Heart left ventricle (tissue), 16 donors: ENCODE results near the gene MS4A13. TPM values are rescaled to one million over a fixed set of nuclear protein-coding genes. Genes with fewer than 3 reads are reported as not detected.

Experiments used
- ATAC-seq, 4 donors: fragments of 200-7000 bp; cut with Tn5 transposase; one replicate each; pipeline ENCODE4 v1.9.1; 2020 to 2022; ENCODE audit warnings: moderate library complexity in 4 of 4, mild to moderate bottlenecking in 3 of 4, moderate number of reproducible peaks in 1 of 4
- DNase-seq, 5 donors: peaks; one replicate each; pipeline ENCODE4 v3.0.0-alpha.2; 2020
- H3K27ac ChIP-seq, 12 donors: fragments of 200-600 bp; sonication (generic) in 4 of 12; one replicate each; pipeline versions ENCODE4 v1.5.0 to v1.8.0; 2016 to 2022; ENCODE audit warnings: mild to moderate bottlenecking in 2 of 12
- H3K27me3 ChIP-seq, 9 donors: fragments of 200-600 bp; sonication (generic) in 2 of 9; one replicate each; pipeline versions ENCODE4 v1.5.1 to v1.8.0; 2016 to 2022; ENCODE audit warnings: mild to moderate bottlenecking in 3 of 9
- H3K36me3 ChIP-seq, 9 donors: fragments of 200-600 bp; sonication (generic) in 2 of 9; one replicate each; pipeline versions ENCODE4 v1.5.0 to v1.8.0; 2018 to 2022; ENCODE audit warnings: mild to moderate bottlenecking in 2 of 9
- H3K4me1 ChIP-seq, 12 donors: fragments of 200-600 bp; sonication (generic) in 4 of 12; one replicate each; pipeline versions ENCODE4 v1.5.0 to v1.8.0; 2016 to 2022; ENCODE audit warnings: mild to moderate bottlenecking in 3 of 12
- H3K4me3 ChIP-seq, 12 donors: fragments of 200-600 bp; sonication (generic) in 4 of 12; one replicate each; pipeline versions ENCODE4 v1.5.0 to v1.8.0; 2017 to 2022; ENCODE audit warnings: mild to moderate bottlenecking in 9 of 12, moderate library complexity in 4 of 12
- H3K9me3 ChIP-seq, 12 donors: fragments of 200-600 bp; sonication (generic) in 4 of 12; one replicate each; pipeline versions ENCODE4 v1.5.0 to v1.8.0; 2016 to 2022; ENCODE audit warnings: mild to moderate bottlenecking in 1 of 12
- CTCF ChIP-seq, 12 donors: fragments of 200-600 bp; sonication (generic) in 4 of 12; IDR thresholded peaks; one replicate each; pipeline versions ENCODE4 v1.5.0 to v1.8.0; 2018 to 2022; ENCODE audit warnings: antibody characterized with exemption in 12 of 12, mild to moderate bottlenecking in 5 of 12
- POLR2A ChIP-seq, 2 donors: fragments of 450-650 bp; IDR thresholded peaks; one replicate each; pipeline ENCODE4 v1.6.1; 2017; ENCODE audit warnings: antibody characterized with exemption in 2 of 2, mild to moderate bottlenecking in 2 of 2, moderate library complexity in 2 of 2
- WGBS, 4 donors: extraction: QIAGEN DNeasy Blood & Tissue Kit in 2 of 4; methylation state at CpG; one replicate each; pipeline versions ENCODE4 v1.1.5 to v1.1.7; 2013 to 2018; 5-methylcytosine and 5-hydroxymethylcytosine counted together
- intact Hi-C, 10 donors: fragments of 100-400 bp; cut with DNase I; formaldehyde crosslinking; loops; one replicate each; pipeline versions ENCODE4 v1.11.1 to v1.14.2; 2022
- polyA plus RNA-seq, 2 donors: library from polyadenylated mRNA; stranded (reverse); fragments of 200-250 nt; gene quantifications; one replicate each; pipeline ENCODE4 v1.2.3, GENCODE V29; 2013
- total RNA-seq, 9 donors: library from RNA; depleted of rRNA in 2 of 9; stranded (reverse); fragments of >200 nt in 2 of 9; fragmentation: NEBNext Ultra II Directional in 3 of 9; extraction: Animal tissue kit (Norgen Biotek cat#: 25700) in 3 of 9; gene quantifications; one replicate each; pipeline versions ENCODE4 v1.1.0 to v1.2.4, GENCODE V29; 2016 to 2023
- donor health status: ischemic (EF 13 %, LVEDD 7.1; RV severe dilation, severe dysfunction).
- donor health status: healthy with polysubstance abuse.
- donor health status: DM: no; HTN: yes; CAD: no.
- donor health status: DM: no; HTN: no; CAD: no.
- donor health status: ischemic (EF 25% LVEDD 6.9; RV normal size, moderate dysfunction).
- donor health status: ischemic (EF 25% LVEDD 5.7; RV mildly dilated, moderate dysfunction).
- donor health status: healthy.
- donor health status: DM: yes; HTN: yes; CAD: no.
- donor health status: ischemic (EF 35%, LVEDD 5.7; RV mildly dilated, moderate dysfunction).
- donor health status: nonischemic (EF 11% LVEDD 7.7; RV severe dilation, severe dysfunction).
- donor health status: DM: yes; HTN: yes; CAD: no.
- donor health status: PGD.
- donor health status: ischemic (EF 29% LVEDD 5.4; RV normal size, mild dysfunction).
- donor health status: nonischemic (EF 23%, LVEDD 6.1; RV moderate dilation, normal function).

MS4A13 gene
- total and polyA plus RNA-seq, 11 donors = not detected

GRCh38 chr11:60570970-60571369 lies 55.8 kb downstream of the MS4A13 start:
- H3K27me3 ChIP-seq = no peaks in the 10 kb centered on the region
- H3K4me3 ChIP-seq = no peak overlapping the region
- TF ChIP-seq POLR2A (IDR thresholded peaks at IDR 0.05) = no peak
- no peak for TF ChIP-seq CTCF (IDR thresholded peaks at IDR 0.05)
- ATAC-seq (no peak), DNase-seq (no peak)
- H3K27ac ChIP-seq = no peak overlapping the region
- no peaks in the 10 kb centered on the region for H3K4me1 ChIP-seq
- WGBS, 4 donors = 59 to 85% (median 63%) methylated on average over 1 of the region's 1 CpG
- no peaks in the 10 kb centered on the region for H3K36me3 ChIP-seq
- peaks cover 0 to 5% (median 0%) of the 10 kb centered on the region in 12 donors for H3K9me3 ChIP-seq
- intact Hi-C loops = no loop called here

DNA sequence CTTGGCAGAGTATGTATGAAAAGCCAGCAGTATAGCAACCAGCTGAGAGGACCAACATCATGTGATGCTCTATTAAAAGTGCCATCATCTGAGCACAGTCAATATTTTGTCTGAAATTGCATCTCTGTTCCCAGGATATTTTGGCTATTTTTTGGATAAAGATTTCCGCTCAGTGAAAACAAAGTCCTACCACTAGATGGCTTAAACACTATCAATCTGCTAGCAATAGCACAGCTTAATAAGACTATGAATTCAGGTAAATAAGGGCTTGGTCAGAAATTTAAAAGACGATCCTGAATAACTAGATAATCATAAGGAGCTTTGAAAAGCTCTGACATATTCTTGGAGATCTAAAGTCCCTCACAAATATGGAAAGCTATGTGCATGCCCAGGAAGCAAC lies 74.4 kb downstream of the MS4A13 start:
- intact Hi-C loops = no loop called here
- no peak overlapping the region for H3K4me3 ChIP-seq
- no peak for TF ChIP-seq POLR2A (IDR thresholded peaks at IDR 0.05)
- TF ChIP-seq CTCF (IDR thresholded peaks at IDR 0.05) = no peak
- DNase-seq (no peak), ATAC-seq (no peak)
- H3K36me3 ChIP-seq = no peaks in the 10 kb centered on the region
- no peak overlapping the region for H3K27ac ChIP-seq
- H3K4me1 ChIP-seq = no peaks in the 10 kb centered on the region
- WGBS, 4 donors = 66 to 73% (median 68%) methylated on average over 2 of the region's 2 CpGs
- peaks cover 0 to 23% (median 4%) of the 10 kb centered on the region in 12 donors for H3K9me3 ChIP-seq
- H3K27me3 ChIP-seq = no peaks in the 10 kb centered on the region

Other genes with a start within 250 kb of the MS4A13 start
- gene MS4A4A, start 234.7 kb upstream of the MS4A13 start, total RNA-seq = 10 to 100 TPM in 4 of 9 donors, 1 to 10 TPM in 5; 4.1 to 72.2 (median 10.0) TPM
- gene MS4A4A, start 234.7 kb upstream of the MS4A13 start, polyA plus RNA-seq = 1 to 10 TPM; 4.3 to 8.0 TPM
- not detected for gene MS4A6E, start 188.1 kb upstream of the MS4A13 start, total RNA-seq
- under 1 TPM in 1 of 2 donors, not detected in 1; 0.18 TPM for gene MS4A6E, start 188.1 kb upstream of the MS4A13 start, polyA plus RNA-seq
- 10 to 100 TPM in 4 of 9 donors, 1 to 10 TPM in 5; 5.4 to 57.1 (median 9.8) TPM for gene MS4A7, start 136.9 kb upstream of the MS4A13 start, total RNA-seq
- 1 to 10 TPM; 2.7 to 3.5 TPM for gene MS4A7, start 136.9 kb upstream of the MS4A13 start, polyA plus RNA-seq
- 1 to 10 TPM in 3 of 9 donors, under 1 TPM in 6; 0.15 to 2.7 (median 0.50) TPM for gene MS4A14, start 118.9 kb upstream of the MS4A13 start, total RNA-seq
- gene MS4A14, start 118.9 kb upstream of the MS4A13 start, polyA plus RNA-seq = under 1 TPM; 0.12 to 0.69 TPM
- gene MS4A5, start 85.8 kb upstream of the MS4A13 start, total RNA-seq = not detected
- gene MS4A5, start 85.8 kb upstream of the MS4A13 start, polyA plus RNA-seq = not detected
- gene MS4A1, start 59.5 kb upstream of the MS4A13 start, total RNA-seq = under 1 TPM in 2 of 9 donors, not detected in 7; 0.45 to 0.86 TPM
- gene MS4A1, start 59.5 kb upstream of the MS4A13 start, polyA plus RNA-seq = under 1 TPM in 1 of 2 donors, not detected in 1; 0.08 TPM
- not detected for gene MS4A12, start 22.6 kb upstream of the MS4A13 start, total RNA-seq
- not detected for gene MS4A12, start 22.6 kb upstream of the MS4A13 start, polyA plus RNA-seq
- not detected for gene MS4A8, start 184.2 kb downstream of the MS4A13 start, total RNA-seq
- not detected for gene MS4A8, start 184.2 kb downstream of the MS4A13 start, polyA plus RNA-seq
- not detected for gene MS4A18, start 209.3 kb downstream of the MS4A13 start, total RNA-seq
- gene MS4A18, start 209.3 kb downstream of the MS4A13 start, polyA plus RNA-seq = not detected
- not detected for gene MS4A15, start 241.5 kb downstream of the MS4A13 start, total RNA-seq
- not detected for gene MS4A15, start 241.5 kb downstream of the MS4A13 start, polyA plus RNA-seq